ENCODE data around the gene IGSF8. TPM values are rescaled to one million over a fixed set of nuclear protein-coding genes. Genes with fewer than 3 reads are reported as not detected.

The IGSF8 gene
- total and polyA plus RNA-seq, 2 of the 8 experiments (the other 6 are each of a cell fraction or from before 2014, with no cell fraction given) = 69.6 to 132 TPM

DNA sequence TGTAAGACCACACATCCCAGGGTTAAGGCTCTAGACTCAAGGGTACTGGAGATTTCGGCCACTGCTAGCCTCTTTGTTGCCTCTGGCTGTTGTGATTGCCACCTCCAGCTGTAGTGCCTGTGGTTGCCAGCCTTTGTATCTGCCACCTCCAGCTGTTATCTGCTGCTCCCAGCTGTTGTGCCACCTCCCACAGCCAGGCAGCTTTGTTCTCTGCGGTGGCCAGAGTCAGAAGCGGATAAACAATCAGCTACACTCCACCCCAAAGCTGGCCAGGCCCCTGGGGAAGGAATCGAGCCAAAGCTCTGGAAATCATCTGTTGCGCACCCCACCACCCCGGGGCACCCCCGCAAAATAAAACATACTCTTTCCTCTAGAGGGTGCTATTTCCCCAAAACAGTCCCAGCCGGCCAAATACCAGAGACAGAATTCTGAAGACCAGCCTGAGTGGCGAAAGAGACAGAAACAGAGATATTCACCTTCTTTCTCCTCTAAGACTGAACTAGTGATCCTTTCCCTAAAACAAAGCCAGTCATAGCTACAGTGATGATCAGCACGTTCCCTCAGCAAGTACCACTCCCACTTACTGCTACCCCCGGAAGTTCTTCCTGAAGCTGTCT lies 51.8 kb downstream of the IGSF8 start (continued):
- TF ChIP-seq, protein P1, sequence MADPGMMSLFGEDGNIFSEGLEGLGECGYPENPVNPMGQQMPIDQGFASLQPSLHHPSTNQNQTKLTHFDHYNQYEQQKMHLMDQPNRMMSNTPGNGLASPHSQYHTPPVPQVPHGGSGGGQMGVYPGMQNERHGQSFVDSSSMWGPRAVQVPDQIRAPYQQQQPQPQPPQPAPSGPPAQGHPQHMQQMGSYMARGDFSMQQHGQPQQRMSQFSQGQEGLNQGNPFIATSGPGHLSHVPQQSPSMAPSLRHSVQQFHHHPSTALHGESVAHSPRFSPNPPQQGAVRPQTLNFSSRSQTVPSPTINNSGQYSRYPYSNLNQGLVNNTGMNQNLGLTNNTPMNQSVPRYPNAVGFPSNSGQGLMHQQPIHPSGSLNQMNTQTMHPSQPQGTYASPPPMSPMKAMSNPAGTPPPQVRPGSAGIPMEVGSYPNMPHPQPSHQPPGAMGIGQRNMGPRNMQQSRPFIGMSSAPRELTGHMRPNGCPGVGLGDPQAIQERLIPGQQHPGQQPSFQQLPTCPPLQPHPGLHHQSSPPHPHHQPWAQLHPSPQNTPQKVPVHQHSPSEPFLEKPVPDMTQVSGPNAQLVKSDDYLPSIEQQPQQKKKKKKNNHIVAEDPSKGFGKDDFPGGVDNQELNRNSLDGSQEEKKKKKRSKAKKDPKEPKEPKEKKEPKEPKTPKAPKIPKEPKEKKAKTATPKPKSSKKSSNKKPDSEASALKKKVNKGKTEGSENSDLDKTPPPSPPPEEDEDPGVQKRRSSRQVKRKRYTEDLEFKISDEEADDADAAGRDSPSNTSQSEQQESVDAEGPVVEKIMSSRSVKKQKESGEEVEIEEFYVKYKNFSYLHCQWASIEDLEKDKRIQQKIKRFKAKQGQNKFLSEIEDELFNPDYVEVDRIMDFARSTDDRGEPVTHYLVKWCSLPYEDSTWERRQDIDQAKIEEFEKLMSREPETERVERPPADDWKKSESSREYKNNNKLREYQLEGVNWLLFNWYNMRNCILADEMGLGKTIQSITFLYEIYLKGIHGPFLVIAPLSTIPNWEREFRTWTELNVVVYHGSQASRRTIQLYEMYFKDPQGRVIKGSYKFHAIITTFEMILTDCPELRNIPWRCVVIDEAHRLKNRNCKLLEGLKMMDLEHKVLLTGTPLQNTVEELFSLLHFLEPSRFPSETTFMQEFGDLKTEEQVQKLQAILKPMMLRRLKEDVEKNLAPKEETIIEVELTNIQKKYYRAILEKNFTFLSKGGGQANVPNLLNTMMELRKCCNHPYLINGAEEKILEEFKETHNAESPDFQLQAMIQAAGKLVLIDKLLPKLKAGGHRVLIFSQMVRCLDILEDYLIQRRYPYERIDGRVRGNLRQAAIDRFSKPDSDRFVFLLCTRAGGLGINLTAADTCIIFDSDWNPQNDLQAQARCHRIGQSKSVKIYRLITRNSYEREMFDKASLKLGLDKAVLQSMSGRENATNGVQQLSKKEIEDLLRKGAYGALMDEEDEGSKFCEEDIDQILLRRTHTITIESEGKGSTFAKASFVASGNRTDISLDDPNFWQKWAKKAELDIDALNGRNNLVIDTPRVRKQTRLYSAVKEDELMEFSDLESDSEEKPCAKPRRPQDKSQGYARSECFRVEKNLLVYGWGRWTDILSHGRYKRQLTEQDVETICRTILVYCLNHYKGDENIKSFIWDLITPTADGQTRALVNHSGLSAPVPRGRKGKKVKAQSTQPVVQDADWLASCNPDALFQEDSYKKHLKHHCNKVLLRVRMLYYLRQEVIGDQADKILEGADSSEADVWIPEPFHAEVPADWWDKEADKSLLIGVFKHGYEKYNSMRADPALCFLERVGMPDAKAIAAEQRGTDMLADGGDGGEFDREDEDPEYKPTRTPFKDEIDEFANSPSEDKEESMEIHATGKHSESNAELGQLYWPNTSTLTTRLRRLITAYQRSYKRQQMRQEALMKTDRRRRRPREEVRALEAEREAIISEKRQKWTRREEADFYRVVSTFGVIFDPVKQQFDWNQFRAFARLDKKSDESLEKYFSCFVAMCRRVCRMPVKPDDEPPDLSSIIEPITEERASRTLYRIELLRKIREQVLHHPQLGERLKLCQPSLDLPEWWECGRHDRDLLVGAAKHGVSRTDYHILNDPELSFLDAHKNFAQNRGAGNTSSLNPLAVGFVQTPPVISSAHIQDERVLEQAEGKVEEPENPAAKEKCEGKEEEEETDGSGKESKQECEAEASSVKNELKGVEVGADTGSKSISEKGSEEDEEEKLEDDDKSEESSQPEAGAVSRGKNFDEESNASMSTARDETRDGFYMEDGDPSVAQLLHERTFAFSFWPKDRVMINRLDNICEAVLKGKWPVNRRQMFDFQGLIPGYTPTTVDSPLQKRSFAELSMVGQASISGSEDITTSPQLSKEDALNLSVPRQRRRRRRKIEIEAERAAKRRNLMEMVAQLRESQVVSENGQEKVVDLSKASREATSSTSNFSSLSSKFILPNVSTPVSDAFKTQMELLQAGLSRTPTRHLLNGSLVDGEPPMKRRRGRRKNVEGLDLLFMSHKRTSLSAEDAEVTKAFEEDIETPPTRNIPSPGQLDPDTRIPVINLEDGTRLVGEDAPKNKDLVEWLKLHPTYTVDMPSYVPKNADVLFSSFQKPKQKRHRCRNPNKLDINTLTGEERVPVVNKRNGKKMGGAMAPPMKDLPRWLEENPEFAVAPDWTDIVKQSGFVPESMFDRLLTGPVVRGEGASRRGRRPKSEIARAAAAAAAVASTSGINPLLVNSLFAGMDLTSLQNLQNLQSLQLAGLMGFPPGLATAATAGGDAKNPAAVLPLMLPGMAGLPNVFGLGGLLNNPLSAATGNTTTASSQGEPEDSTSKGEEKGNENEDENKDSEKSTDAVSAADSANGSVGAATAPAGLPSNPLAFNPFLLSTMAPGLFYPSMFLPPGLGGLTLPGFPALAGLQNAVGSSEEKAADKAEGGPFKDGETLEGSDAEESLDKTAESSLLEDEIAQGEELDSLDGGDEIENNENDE (IDR thresholded peaks at IDR 0.05; ENCODE audit: insufficient replicate concordance, low read length) = peak; percentile 24
- TF ChIP-seq TAF7 (optimal IDR thresholded peaks at IDR 0.05; ENCODE audit: borderline replicate concordance, low read depth, low read length) (no peak), RAD21 (IDR thresholded peaks at IDR 0.05 in 1 of 2, conservative IDR thresholded peaks at IDR 0.05 in 1 of 2; ENCODE audit: low read depth in 2 of 2, low read length in 2 of 2) (peak; percentile 71 to 80), SP1 (IDR thresholded peaks at IDR 0.05; ENCODE audit: low read depth, low read length) (peak; percentile 36; the same call in 1 of the 2 replicates), ATF2 (IDR thresholded peaks at IDR 0.05; ENCODE audit: low read length) (no peak), CTBP2 (IDR thresholded peaks at IDR 0.05; ENCODE audit: borderline replicate concordance, insufficient read depth, insufficient read length, low read length) (peak; percentile 93)
- TF ChIP-seq, protein P2, sequence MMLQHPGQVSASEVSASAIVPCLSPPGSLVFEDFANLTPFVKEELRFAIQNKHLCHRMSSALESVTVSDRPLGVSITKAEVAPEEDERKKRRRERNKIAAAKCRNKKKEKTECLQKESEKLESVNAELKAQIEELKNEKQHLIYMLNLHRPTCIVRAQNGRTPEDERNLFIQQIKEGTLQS (IDR thresholded peaks at IDR 0.05; ENCODE audit: insufficient read depth, low read depth, low read length) = no peak

All from H1 (cell line).